ENCODE data around the gene ANKRD34C.

Gene ANKRD34C

DNA sequence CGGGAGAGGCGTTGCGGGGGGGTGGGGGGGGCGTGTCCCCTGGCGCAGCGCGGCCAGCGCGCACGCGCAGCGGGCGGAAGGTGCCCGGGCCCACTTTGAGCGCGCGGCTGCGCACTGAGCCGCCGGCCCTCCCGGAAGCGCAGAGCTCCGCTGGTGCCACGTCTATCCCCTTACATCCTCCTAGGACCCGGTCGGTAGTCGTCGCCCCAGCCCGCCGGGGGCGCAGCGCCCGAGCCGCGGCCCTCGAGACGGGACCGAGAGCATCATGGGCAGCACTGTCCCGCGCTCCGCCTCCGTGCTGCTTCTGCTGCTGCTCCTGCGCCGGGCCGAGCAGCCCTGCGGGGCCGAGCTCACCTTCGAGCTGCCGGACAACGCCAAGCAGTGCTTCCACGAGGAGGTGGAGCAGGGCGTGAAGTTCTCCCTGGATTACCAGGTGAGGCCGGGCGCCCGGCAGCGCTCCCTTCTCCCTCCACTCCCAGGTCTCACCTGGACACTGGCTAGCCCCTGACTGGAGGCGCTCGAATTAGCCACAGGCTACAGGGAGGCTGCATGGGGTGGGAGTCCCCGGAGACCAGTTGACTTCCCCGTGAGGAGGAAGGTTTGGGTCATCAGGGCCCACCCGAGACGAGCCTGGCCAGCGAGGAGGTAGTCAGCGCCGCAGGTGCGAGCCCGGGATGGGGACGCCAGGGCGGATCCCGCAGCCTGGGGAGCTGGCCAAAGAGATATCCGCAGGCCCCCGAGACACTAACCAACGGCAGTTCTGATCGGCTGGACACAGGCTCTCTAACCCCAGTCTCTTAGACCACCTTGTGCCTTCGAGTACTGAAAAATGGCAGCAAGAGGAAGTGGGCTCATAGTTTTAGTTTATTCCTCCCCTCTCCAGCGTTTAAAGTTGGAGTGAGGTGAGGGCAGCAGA, 28.7 kb downstream of the ANKRD34C start, which contains the start of gene TMED3:
Gene TMED3, plus strand, starts transcription at position 128 of the 916 bp plus-strand sequence. Its CDS starts 138 bp downstream, at position 266.
- Histone ChIP-seq H3K4me2 (ENCODE audit: insufficient read depth, low read length) (peak within 1 kb of the TSS; percentile 89), H3K79me2 (ENCODE audit: insufficient read depth, low read length) (peaks cover 40% of the 10 kb centered on the region), H3K27ac (ENCODE audit: low read length) (peak within 1 kb of the TSS; percentile 78), H4K20me1 (ENCODE audit: insufficient read depth, low read length) (peaks cover 4% of the 10 kb centered on the region; the same call in 1 of the 2 replicates), H3K9me3 (ENCODE audit: insufficient read depth, low read length, severe bottlenecking) (no peaks in the 10 kb centered on the region), H3K4me1 (ENCODE audit: insufficient read depth, low read length) (peaks cover 30% of the 10 kb centered on the region), H2AFZ (ENCODE audit: low read depth, low read length) (peak within 1 kb of the TSS; percentile 92), H3K4me3 (ENCODE audit: low read depth in 1 of 2, low read length in 2 of 2) (peak within 1 kb of the TSS; percentile 47 to 91), H3K36me3 (ENCODE audit: insufficient read depth, low read length) (peaks cover 36% of the 10 kb centered on the region), H3K9ac (ENCODE audit: low read depth, low read length) (peak within 1 kb of the TSS; percentile 84), H3K27me3 (ENCODE audit: insufficient read depth, low read length, poor library complexity) (no peaks in the 10 kb centered on the region)
- no peak for TF ChIP-seq EZH2 (IDR thresholded peaks at IDR 0.05; ENCODE audit: borderline replicate concordance, low read depth, low read length, severe bottlenecking)
- TF ChIP-seq, protein P1, sequence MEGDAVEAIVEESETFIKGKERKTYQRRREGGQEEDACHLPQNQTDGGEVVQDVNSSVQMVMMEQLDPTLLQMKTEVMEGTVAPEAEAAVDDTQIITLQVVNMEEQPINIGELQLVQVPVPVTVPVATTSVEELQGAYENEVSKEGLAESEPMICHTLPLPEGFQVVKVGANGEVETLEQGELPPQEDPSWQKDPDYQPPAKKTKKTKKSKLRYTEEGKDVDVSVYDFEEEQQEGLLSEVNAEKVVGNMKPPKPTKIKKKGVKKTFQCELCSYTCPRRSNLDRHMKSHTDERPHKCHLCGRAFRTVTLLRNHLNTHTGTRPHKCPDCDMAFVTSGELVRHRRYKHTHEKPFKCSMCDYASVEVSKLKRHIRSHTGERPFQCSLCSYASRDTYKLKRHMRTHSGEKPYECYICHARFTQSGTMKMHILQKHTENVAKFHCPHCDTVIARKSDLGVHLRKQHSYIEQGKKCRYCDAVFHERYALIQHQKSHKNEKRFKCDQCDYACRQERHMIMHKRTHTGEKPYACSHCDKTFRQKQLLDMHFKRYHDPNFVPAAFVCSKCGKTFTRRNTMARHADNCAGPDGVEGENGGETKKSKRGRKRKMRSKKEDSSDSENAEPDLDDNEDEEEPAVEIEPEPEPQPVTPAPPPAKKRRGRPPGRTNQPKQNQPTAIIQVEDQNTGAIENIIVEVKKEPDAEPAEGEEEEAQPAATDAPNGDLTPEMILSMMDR (IDR thresholded peaks at IDR 0.05; ENCODE audit: borderline replicate concordance, extremely low read depth, low read length, poor library complexity, severe bottlenecking): peak; percentile 45
- DNase-seq (peak; percentile 85), ATAC-seq (ENCODE audit: insufficient read depth, low read depth) (peak; percentile 97)

DNA sequence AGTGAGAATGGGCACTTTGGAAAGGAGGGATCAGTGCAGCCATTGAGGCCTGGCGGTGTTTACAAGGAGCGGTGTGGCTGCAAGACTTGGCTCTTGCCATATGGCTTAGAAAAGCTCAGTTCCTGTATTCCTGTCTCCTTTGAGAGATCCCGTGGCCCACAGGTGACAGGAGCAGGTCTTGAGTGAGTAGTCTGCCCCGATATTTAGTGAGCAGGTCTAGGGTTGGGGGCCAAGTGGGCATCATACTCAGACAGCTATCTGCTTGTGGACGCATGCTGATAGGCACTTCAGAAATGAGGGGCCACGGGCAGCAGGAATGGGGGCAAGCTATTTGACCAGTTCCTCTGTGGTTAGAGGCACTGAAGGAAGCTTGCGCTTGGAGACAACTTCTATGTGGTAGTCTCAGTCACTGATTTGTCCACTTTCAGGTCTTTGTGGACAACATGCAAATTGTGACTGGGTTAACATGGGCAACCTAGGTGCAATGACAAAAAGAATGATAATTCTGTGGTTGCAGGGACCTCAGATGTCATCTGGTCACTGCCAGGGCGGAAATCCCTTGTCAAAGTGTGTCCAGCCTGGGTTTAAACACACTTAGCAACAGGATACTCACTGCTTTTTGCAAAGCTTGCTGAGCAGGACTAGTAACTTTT, 29.5 kb downstream of the ANKRD34C start:
- peak overlapping the region; percentile 47 to 91 for H3K4me3 ChIP-seq (ENCODE audit: low read depth in 1 of 2, low read length in 2 of 2)
- H3K4me1 ChIP-seq (ENCODE audit: insufficient read depth, low read length): peaks cover 30% of the 10 kb centered on the region
- H3K27me3 ChIP-seq (ENCODE audit: insufficient read depth, low read length, poor library complexity): no peaks in the 10 kb centered on the region
- no peaks in the 10 kb centered on the region for H3K9me3 ChIP-seq (ENCODE audit: insufficient read depth, low read length, severe bottlenecking)
- peaks cover 7% of the 10 kb centered on the region; the same call in 1 of the 2 replicates for H4K20me1 ChIP-seq (ENCODE audit: insufficient read depth, low read length)
- ATAC-seq (ENCODE audit: insufficient read depth, low read depth): no peak
- peaks cover 44% of the 10 kb centered on the region for H3K36me3 ChIP-seq (ENCODE audit: insufficient read depth, low read length)
- H3K4me2 ChIP-seq (ENCODE audit: insufficient read depth, low read length): peak overlapping the region; percentile 89
- no peak for DNase-seq
- peaks cover 40% of the 10 kb centered on the region for H3K79me2 ChIP-seq (ENCODE audit: insufficient read depth, low read length)
- TF ChIP-seq, protein P1 (IDR thresholded peaks at IDR 0.05; ENCODE audit: borderline replicate concordance, extremely low read depth, low read length, poor library complexity, severe bottlenecking): no peak
- TF ChIP-seq EZH2 (IDR thresholded peaks at IDR 0.05; ENCODE audit: borderline replicate concordance, low read depth, low read length, severe bottlenecking): no peak
- peak overlapping the region; percentile 78 for H3K27ac ChIP-seq (ENCODE audit: low read length)
- H3K9ac ChIP-seq (ENCODE audit: low read depth, low read length): peak overlapping the region; percentile 84
- H2AFZ ChIP-seq (ENCODE audit: low read depth, low read length): peak overlapping the region; percentile 86

DNA sequence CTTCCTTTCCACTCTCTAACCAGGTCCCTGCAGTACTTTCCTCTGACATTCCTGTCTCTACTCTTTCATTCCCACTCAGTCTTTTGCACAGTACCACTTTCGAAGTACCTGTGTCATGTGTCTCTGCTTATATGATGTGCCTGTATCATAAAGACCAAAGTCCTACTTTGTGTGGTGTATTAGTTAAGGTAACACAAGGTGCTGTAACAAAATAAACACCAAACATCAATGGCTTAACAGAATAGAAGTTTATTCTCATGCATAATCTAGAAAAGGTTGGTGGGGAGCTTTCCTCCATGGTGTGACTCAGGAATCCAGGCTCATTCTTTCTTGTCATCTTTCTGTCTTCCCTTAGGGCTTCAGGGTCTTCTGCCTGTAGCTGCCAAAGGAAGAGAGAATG, 31.7 kb downstream of the ANKRD34C start:
- H3K79me2 ChIP-seq (ENCODE audit: insufficient read depth, low read length): peaks cover 57% of the 10 kb centered on the region

More for the DNA sequence above, 31.7 kb downstream of the ANKRD34C start:
- no peak overlapping the region for H3K27ac ChIP-seq (ENCODE audit: low read length)
- H3K4me2 ChIP-seq (ENCODE audit: insufficient read depth, low read length): 0 out of 2 replicates have a peak overlapping the region, but pooled peaks have one; percentile 2
- ATAC-seq (ENCODE audit: insufficient read depth, low read depth): no peak
- H3K4me1 ChIP-seq (ENCODE audit: insufficient read depth, low read length): peaks cover 30% of the 10 kb centered on the region
- H4K20me1 ChIP-seq (ENCODE audit: insufficient read depth, low read length): peaks cover 20% of the 10 kb centered on the region; the same call in 1 of the 2 replicates
- H2AFZ ChIP-seq (ENCODE audit: low read depth, low read length): no peak overlapping the region
- no peak overlapping the region for H3K4me3 ChIP-seq (ENCODE audit: low read depth in 1 of 2, low read length in 2 of 2)
- no peaks in the 10 kb centered on the region for H3K9me3 ChIP-seq (ENCODE audit: insufficient read depth, low read length, severe bottlenecking)
- H3K36me3 ChIP-seq (ENCODE audit: insufficient read depth, low read length): peaks cover 65% of the 10 kb centered on the region
- no peak for DNase-seq
- no peaks in the 10 kb centered on the region for H3K27me3 ChIP-seq (ENCODE audit: insufficient read depth, low read length, poor library complexity)
- TF ChIP-seq EZH2 (IDR thresholded peaks at IDR 0.05; ENCODE audit: borderline replicate concordance, low read depth, low read length, severe bottlenecking): no peak
- TF ChIP-seq, protein P1 (IDR thresholded peaks at IDR 0.05; ENCODE audit: borderline replicate concordance, extremely low read depth, low read length, poor library complexity, severe bottlenecking): no peak
- no peak overlapping the region for H3K9ac ChIP-seq (ENCODE audit: low read depth, low read length)
